ENCODE results near the gene CEP350. TPM values are rescaled to one million over a fixed set of nuclear protein-coding genes. Genes with fewer than 3 reads are reported as not detected.

Gene CEP350
- total RNA-seq, 1 donor, result 57.9 TPM

GRCh38 chr1:180053594-180054567 lies 99.3 kb downstream of the CEP350 start:
- no peak for DNase-seq (ENCODE audit: low read depth)
- no peak overlapping the region for H3K4me3 ChIP-seq (ENCODE audit: low read depth, low read length)
- no peak for TF ChIP-seq CTCF (IDR thresholded peaks at IDR 0.05; ENCODE audit: insufficient read depth, low read length)

GRCh38 chr1:180057883-180058396 lies 103.3 kb downstream of the CEP350 start:
- no peak for TF ChIP-seq CTCF (IDR thresholded peaks at IDR 0.05; ENCODE audit: insufficient read depth, low read length)
- DNase-seq (ENCODE audit: low read depth), result no peak
- H3K4me3 ChIP-seq (ENCODE audit: low read depth, low read length), result no peak overlapping the region

GRCh38 chr1:180061019-180061418 lies 106.4 kb downstream of the CEP350 start:
- TF ChIP-seq CTCF (IDR thresholded peaks at IDR 0.05; ENCODE audit: insufficient read depth, low read length), result no peak
- no peak overlapping the region for H3K4me3 ChIP-seq (ENCODE audit: low read depth, low read length)
- DNase-seq (ENCODE audit: low read depth), result no peak

- no peak for TF ChIP-seq CTCF (IDR thresholded peaks at IDR 0.05; ENCODE audit: insufficient read depth, low read length)
- H3K4me3 ChIP-seq (ENCODE audit: low read depth, low read length), result no peak overlapping the region
- no peak for DNase-seq (ENCODE audit: low read depth)
Measured at GRCh38 chr1:180062452-180062971, 107.9 kb downstream of the CEP350 start.

GRCh38 chr1:180065408-180065807 lies 110.8 kb downstream of the CEP350 start:
- no peak for DNase-seq (ENCODE audit: low read depth)
- H3K4me3 ChIP-seq (ENCODE audit: low read depth, low read length), result no peak overlapping the region
- no peak for TF ChIP-seq CTCF (IDR thresholded peaks at IDR 0.05; ENCODE audit: insufficient read depth, low read length)

GRCh38 chr1:180066150-180066549 lies 111.5 kb downstream of the CEP350 start:
- DNase-seq (ENCODE audit: low read depth), result no peak

More at GRCh38 chr1:180066150-180066549, 111.5 kb downstream of the CEP350 start:
- H3K4me3 ChIP-seq (ENCODE audit: low read depth, low read length), result no peak overlapping the region
- no peak for TF ChIP-seq CTCF (IDR thresholded peaks at IDR 0.05; ENCODE audit: insufficient read depth, low read length)

Measured in fibroblast of the aortic adventitia (primary cell).